ENCODE measurements around the gene HS2ST1. TPM values are rescaled to one million over a fixed set of nuclear protein-coding genes. Genes with fewer than 3 reads are reported as not detected.
"Not testable (repeated sequence)": the region's sequence is repeated elsewhere in the genome, so short reads cannot be mapped to it uniquely, and the experiment has no call there.

HS2ST1 gene
- total RNA-seq, 2 experiments from 2014 or later: 22.0 to 23.6 TPM

DNA sequence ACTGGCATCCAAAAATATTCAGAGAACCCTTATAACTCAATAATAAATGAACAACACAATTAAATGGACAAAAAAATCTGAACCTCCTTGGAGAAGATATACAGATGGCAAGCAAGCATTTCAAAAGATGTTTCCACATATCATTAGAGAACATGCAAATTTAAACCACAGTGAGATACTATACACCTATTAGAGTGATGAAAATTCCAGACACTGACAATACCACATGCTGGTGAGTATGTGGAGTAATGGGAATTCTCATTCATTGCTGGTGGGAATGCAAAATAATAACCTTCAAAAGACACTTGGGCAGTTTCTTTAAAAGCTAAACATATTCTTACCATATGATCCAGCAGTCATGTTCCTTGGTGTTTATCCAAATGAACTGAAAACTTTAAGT lies 46.1 kb downstream of the HS2ST1 start:
- POLR2A ChIA-PET: no interaction called here

DNA sequence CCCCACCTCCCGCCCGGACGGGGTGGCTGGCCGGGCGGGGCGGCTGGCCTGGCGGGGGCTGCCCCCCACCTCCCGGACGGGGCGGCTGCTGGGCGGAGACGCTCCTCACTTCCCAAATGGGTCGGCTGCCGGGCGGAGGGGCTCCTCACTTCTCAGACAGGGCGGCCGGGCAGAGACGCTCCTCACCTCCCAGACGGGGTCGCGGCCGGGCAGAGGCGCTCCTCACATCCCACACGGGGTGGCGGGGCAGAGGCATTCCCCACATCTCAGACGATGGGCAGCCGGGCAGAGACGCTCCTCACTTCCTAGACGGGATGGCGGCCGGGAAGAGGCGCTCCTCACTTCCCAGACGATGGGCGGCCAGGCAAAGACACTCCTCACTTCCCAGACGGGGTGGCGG lies 49.4 kb downstream of the HS2ST1 start:
- CTCF ChIA-PET, POLR2A ChIA-PET: not testable (repeated sequence)

More for the DNA sequence above, 46.1 kb downstream of the HS2ST1 start:
- CTCF ChIA-PET: no interaction called here

DNA sequence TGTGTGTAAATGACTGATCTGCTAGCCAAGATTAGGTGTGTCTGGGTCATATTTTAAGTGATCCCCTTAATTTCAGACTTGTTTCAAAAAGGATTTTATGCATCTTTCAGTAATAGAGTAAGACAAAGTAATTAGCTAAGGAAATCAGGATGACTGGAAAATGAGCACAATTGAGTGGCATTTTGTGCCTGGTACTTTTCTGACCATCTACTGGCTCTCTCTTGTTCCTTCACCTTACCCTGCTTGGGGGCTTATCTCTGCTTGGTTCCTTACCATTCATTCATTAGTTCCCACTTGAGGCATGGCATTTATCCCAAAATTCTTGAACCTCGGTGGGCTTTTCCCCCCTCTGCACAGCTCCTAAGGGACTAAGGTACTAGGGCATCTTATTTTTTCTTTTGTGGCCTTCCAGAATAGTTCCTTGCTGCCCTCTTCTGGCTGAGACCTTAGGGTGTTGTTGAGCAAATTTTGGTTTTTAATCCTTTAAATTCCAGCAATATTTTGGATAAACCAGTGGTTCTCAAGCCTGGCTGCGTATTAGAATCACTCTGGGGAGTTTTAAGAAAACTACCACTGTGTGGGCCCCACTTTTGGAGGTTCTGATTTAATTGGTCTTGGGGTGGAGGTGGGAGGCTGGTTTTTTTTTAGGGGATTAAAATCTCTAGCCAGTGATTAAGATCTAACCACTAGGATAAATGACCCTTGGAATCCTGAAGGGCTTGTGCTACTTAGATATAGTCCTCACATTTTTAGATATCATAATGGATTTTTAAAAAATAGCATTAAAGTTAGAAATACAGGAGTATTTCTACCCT lies 50.8 kb downstream of the HS2ST1 start:
- POLR2A ChIA-PET: interaction anchor here (0.7 kb wide), 1 partner anchor 51 kb away, joined by 3 read pairs; the partner anchor contains the start of gene SELENOF
- CTCF ChIA-PET: interaction anchor here (0.5 to 1.2 kb wide), 4 partner anchors 49 to 132 kb away, joined by 3 to 4 read pairs (median 3); no protein-coding TSS in a partner anchor

DNA sequence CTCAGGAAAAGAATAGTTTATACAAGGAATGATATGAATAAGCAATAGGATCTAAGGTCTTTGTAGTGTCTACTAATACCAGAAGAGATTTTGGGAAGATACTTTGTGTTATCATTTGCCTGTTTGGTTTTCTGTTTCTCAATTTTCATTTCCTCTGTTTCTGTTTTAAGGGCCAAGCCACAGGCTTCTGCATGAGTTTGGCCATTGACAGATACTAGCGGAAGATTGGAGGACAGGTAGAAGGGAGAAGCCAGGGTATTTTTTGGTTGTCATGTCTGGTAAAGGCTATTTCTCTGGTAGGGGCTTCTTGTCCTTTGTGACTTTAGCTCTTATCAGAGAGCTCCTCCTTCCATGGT lies 51.4 kb downstream of the HS2ST1 start:
- ChIA-PET POLR2A (no interaction called here), CTCF (interaction anchor here (1.2 kb wide), 1 partner anchor 50 kb away, joined by 3 read pairs; no protein-coding TSS in a partner anchor)

DNA sequence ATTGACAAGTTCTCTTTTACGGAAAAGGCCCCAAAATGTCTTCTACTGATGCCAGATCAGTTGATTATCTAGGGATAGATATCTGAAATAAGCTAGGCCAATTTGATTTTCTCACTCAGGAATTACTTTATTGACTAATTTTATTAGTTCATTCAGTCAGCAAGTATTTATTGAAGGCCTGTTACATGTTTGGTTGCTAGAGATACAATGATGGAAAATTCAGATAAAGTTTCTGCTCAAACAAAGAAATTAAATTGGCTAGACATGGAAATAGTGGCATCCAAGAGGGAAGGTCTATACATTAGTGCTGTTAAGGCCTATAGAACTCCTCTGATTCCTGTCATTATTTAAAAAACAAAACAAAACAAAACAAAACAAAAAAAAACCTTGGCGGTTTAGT lies 56.5 kb downstream of the HS2ST1 start:
- ChIA-PET POLR2A (no interaction called here), CTCF (interaction anchor here (0.6 kb wide), 1 partner anchor 497 kb away, joined by 4 read pairs; no protein-coding TSS in a partner anchor)

DNA sequence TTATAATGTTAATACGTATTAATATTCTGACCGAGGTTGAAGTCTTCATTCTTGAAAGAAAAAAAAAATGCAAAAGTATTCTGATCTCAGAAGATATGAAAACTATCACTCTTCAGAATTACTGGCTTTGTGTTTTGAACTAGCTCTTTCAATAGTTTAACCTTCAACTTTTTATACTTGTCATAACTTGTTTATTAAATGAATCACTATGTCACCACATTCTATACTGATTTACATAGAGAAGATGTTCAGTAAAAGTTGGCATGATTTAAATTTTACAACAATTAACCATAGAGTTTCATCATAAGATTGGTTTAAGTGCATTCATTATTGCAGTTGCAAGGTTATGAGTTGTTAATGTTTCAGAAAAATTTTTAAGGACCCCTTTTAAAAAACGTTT lies 57.3 kb downstream of the HS2ST1 start:
- CTCF ChIA-PET: no interaction called here
- POLR2A ChIA-PET: no interaction called here

DNA sequence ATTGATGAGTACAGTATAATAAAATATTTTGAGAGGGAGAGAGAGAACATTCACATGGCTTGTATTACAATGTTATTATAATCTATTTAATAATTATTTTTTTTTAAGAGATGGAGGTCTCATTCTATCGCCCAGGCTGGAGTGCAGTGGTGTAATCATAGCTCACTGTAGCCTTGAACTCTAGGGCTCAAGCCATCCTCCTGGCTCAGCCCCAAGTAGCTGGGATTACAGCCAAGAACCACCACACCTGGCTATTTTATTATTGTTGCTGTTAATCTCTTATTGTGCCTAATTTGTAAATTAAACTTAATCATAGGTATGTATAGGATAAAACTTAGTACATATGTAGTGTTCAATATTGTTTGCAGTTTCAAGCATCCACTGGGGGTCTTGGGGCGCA lies 57.8 kb downstream of the HS2ST1 start:
- POLR2A ChIA-PET: no interaction called here
- CTCF ChIA-PET: no interaction called here

DNA sequence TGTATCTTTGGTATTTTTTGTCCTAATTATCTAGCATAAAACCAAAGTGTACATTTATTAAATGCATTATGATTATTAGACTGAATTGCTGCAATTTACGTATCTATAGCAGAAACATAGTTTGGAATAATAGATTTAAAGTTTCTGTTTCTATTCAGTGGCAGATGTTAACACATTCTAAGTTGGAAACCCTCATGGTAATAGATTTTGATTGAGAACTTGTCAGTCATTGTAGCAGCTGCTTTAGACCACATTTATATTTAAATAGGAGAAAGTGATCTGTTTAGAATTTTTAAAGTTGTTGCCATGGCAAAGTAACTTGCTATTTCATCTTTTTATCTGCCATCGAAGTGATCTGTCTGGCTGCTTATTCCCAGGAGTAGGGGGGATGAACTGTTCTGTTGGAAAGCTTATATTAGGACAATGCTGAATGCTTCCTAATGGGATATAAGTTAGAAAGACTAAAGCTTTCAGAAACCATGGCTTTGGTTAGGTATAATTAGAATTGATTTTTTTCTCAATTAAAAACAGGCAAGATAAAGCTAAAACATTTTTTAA lies 61.6 kb downstream of the HS2ST1 start:
- CTCF ChIA-PET: interaction anchor here (1.7 kb wide), 1 partner anchor 108 kb away, joined by 3 read pairs; no protein-coding TSS in a partner anchor
- POLR2A ChIA-PET: no interaction called here

DNA sequence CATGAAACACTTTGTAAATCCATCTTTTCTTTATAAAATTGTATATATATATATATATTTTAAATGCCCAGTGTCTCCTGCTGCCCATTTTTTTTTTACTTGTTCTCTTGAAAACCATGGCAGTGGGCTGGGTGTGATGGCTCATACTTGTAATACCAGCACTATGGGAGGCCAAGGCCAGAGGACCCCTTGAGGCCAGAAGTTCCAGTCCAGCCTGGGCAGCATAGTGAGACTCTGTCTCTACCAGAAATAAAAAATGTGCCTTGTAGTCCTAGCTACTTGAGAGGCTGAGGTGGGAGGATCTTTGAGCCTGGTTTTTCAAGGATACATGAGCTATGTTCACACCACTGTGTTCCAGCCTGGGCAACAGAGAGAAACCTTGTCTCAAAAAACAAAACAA lies 62.2 kb downstream of the HS2ST1 start:
- CTCF ChIA-PET: interaction anchor here (1.7 kb wide), 1 partner anchor 107 kb away, joined by 3 read pairs; no protein-coding TSS in a partner anchor
- POLR2A ChIA-PET: no interaction called here

DNA sequence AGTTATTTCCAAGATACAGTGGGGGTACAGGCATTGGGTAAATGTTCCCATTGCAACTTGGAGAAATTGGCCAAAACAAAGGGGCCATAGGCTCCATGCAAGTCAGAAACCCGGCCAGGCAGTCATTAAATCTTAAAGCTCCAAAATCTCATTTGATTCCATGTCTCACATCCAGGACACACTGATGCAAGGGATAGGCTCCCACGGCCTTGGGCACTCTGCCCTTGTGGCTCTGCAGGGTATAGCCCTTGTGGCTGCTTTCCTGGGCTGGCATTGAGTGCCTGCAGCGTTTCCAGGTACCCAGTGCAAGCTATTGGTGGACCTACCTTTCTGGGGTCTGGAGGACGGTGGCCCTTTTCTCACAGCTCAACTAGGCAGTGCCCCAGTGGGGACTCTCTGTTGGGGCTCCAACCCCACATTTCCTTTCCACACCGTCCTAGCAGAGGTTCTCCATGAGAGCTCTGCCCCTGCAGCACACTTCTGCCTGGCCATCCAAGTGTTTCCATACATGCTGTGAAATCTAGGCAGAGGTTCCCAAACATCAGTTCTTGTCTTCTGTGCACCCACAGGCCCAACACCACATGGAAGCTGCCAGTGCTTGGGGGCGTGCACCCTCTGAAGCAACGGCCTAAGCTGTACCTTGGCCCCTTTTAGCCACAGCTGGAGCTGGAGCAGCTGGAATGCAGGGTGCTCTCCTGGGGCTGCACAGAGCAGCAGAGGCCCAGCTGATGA lies 67.2 kb downstream of the HS2ST1 start:
- POLR2A ChIA-PET: no interaction called here
- CTCF ChIA-PET: no interaction called here

DNA sequence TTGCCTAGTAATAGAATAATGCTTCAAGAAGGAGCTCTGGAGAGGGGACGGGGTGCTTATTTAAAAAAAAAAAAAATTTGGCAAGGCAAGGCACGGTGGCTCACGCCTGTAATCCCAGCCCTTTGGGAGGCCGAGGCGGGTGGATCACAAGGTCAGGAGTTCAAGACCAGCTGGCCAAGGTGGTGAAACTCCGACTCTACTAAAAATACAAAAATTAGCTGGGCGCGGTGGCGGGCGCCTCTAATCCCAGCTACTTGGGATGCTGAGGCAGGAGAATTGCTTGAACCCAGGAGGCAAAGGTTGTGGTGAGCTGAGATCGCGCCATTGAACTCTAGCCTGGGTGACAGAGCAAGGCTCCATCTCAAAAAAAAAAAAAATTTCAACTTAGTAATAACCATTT lies 69.2 kb downstream of the HS2ST1 start:
- CTCF ChIA-PET: not testable (repeated sequence)

DNA sequence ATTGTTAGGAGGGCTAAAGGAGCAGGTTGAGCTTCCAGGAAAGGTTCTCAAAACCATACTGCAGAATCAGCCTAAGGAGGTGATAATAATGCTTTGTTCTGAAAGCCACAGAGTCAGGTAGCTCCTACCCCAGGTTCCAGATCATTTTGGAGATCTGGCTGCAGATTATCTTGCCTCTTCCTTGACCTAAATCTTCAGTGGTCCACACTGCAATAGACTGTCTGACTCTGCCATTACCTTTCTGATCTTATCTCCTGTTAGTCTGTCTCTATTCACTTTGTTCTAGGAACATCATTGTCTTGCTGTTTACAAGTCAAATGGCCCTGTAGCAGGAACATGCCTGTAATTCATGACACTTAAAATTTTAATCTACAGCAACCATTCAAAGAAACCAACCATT lies 73.0 kb downstream of the HS2ST1 start:
- CTCF ChIA-PET: interaction anchor here (0.7 kb wide), 1 partner anchor 54 kb away, joined by 4 read pairs; no protein-coding TSS in a partner anchor
- POLR2A ChIA-PET: no interaction called here

More for the DNA sequence above, 69.2 kb downstream of the HS2ST1 start:
- POLR2A ChIA-PET: not testable (repeated sequence)

DNA sequence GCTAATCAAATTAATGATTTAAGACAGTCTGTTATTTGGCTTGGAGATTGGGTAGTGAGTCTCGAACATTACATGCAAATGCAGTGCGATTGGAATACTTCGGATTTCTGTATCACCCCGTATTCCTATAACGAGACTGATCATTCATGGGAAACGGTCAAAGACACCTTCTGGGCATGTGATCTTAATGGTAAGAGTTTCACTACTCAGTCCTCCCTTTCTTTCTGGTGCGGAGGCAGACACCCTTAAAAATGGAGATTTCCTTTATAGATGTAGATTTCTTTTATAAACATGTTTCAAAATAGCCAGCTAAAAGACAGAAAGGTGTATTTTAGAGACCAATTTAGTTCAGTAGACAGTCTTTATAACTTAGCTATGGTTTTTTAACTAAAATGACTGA lies 74.4 kb downstream of the HS2ST1 start:
- POLR2A ChIA-PET: no interaction called here
- CTCF ChIA-PET: no interaction called here

DNA sequence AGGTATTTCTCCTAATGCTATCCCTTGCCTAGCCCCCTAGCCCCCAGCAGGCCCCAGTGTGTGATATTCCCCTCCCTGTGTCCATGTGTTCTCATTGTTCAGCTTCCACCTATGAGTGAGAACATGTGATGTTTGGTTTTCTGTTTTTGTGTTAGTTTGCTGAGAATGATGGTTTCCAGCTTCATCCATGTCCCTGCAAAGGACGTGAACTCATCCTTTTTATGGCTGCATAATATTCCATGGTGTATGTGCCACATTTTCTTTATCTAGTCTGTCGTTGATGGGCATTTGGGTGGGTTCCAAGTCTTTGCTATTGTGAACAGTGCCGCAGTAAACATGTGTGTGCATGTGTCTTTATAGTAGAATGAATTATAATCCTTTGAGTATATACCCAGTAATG lies 75.3 kb downstream of the HS2ST1 start:
- POLR2A ChIA-PET, CTCF ChIA-PET: not testable (repeated sequence)

DNA sequence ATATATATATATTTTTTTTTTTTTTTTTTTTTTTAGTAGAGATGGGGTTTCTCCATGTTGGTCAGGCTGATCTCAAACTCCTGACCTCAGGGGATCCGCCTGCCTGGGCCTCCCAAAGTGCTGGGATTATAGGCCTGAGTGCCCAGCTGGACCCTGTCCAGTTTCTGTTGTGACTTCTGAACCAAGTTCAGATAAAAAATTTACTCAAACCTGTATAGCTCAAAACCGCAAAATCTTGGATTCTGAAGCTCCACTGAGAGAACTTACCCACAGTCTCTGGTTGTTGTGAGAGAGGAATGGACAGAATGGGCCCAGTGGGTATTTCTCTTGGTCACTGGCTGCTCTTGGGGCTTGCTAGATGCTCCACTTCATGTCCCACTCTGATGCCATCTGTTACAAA lies 76.4 kb downstream of the HS2ST1 start:
- CTCF ChIA-PET: no interaction called here
- POLR2A ChIA-PET: no interaction called here

DNA sequence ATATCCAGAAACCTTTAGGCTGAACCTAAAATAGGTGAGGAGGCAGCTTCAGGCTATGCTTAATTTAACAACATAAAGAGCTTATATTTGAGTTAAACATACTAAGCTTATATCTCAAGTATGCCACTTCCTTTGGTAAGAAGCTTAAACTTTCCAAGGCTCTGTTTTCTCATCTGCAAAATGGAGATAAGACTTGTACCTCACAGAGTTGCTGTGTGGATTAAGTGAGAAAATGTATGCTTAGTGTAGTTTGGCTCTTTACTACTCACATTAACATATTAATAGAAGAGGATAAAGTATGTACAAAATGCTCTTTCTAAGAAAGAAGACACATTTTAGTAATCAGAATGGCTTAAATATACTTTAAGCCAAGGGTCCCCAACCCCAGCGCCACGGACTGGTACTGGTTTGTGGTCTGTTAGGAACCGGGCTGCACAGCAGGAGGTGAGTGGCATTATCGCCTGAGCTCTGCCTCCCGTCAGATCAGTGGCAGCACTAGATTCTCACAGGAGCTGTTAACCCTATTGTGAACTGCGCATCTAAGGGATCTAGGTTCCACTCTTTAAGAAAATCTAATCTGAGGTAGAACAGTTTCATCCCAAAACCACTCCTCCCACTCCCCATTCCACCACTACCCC lies 77.2 kb downstream of the HS2ST1 start:
- POLR2A ChIA-PET: no interaction called here
- CTCF ChIA-PET: no interaction called here

DNA sequence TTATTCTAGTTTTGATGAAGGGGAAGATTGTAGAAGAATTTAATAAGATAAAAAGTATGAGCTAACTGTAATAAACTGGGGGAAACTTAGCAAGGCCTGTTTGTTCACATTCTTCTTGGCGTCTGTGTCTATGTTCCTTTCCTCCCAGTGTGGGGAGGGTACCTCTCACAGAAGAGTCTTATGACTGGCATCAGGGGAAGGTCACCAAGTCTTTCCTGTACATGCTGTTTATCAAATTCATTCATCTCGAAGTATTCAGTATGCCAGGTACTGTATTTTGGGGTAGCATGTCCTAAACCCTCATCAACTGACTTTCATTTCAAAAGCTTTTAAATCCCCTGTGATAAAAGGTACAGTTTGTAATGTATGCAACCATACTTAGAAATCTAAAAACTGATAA lies 78.4 kb downstream of the HS2ST1 start:
- CTCF ChIA-PET: no interaction called here
- POLR2A ChIA-PET: no interaction called here

DNA sequence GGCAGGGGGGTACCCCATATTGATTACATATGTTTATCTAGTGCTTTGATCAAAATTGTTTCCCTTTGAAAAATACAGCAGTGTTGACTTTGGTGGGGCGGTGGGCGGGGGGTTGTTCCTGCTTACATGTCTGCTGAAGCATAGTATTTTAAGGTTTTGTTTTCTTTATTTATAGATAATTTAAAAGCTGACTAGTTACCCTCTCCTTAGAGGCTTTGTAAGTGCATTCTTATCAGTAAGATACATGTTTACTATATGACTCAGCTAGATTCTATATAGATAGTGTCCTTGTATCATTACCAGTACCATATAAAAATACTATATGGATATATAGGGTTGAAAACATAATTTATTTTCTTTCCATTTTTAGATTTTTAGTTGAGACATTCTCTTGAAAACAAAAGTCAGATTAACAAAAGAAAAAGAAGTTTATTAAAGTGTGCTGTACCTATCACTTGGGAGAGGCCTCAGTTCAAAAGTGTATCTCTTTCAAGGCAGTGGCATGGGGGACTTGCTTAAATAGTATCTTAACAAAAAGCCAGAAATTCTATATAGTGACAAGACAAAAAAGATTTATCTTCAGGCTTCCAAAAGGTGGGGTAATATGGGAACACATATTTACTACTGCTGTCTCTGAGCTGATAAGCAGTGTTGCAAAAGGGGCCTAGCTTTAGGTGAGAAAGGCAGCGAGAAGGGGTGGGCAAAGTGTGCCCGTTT lies 79.0 kb downstream of the HS2ST1 start:
- CTCF ChIA-PET: no interaction called here
- POLR2A ChIA-PET: no interaction called here

DNA sequence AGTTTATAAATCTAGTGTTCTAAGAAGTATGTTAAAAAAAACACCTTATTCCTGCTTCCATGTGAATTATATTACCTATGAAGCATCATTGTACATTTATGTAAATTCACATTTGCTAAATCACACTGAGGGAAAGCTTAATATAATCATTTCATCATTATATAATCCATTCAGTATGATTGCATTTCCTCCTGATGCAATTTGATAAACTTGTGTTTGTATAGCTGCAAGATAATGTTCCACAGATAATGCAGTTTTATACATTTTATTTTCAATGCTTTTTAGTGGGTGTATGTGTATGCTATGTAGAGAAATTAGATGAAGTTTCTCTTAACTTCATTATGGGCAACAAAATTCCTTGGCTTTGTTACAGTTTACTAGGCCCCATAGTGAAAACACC lies 79.6 kb downstream of the HS2ST1 start:
- CTCF ChIA-PET: no interaction called here
- POLR2A ChIA-PET: no interaction called here

DNA sequence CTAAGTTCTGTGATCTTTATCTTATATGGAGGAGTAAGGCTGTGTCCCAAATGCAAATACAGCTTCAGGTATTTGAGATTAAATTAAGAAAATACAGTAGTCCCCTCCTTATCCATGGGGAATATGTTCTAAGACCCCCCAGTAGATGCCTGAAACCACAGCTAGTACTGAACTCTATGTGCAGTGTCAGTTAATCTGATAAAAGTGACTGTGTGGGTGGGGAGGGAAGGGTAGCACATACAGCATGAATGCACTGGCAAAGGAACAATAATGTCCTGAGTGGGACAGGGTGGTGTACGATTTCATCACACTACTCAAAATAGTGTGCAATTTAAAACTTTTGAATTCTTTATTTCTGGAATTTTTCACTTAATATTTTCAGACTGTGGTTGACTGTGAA lies 83.1 kb downstream of the HS2ST1 start:
- POLR2A ChIA-PET: no interaction called here
- CTCF ChIA-PET: interaction anchor here (0.7 kb wide), 1 partner anchor 19 kb away, joined by 3 read pairs; no protein-coding TSS in a partner anchor
